ENCODE results near the gene CEBPG.

The CEBPG gene

DNA sequence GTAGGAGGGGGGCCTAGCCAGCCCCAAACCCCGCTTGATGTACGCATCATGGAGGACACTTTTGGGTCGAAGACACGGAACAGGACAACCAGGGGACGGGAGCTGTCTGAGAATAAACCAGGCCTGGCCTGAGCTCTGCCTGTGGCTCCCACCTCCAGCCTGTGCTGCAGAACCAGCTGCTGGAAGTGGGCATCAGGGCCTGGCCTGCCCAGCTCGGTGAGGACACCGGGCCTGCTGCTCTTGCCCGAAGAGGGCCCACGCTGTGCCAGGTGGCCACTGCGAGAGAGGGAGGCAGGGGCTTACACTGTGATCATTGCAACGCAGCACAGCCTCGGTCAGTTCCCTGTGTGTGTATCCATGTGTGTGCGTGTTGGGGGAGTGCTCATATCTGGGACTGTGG, 34.6 kb downstream of the CEBPG start:
- ATAC-seq (ENCODE audit: low read depth) (no peak), DNase-seq (ENCODE audit: low spot score) (no peak)
- H3K36me3 ChIP-seq (ENCODE audit: low read depth), result no peaks in the 10 kb centered on the region
- TF ChIP-seq, protein P1, sequence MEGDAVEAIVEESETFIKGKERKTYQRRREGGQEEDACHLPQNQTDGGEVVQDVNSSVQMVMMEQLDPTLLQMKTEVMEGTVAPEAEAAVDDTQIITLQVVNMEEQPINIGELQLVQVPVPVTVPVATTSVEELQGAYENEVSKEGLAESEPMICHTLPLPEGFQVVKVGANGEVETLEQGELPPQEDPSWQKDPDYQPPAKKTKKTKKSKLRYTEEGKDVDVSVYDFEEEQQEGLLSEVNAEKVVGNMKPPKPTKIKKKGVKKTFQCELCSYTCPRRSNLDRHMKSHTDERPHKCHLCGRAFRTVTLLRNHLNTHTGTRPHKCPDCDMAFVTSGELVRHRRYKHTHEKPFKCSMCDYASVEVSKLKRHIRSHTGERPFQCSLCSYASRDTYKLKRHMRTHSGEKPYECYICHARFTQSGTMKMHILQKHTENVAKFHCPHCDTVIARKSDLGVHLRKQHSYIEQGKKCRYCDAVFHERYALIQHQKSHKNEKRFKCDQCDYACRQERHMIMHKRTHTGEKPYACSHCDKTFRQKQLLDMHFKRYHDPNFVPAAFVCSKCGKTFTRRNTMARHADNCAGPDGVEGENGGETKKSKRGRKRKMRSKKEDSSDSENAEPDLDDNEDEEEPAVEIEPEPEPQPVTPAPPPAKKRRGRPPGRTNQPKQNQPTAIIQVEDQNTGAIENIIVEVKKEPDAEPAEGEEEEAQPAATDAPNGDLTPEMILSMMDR (IDR thresholded peaks at IDR 0.05; ENCODE audit: poor library complexity, severe bottlenecking), result no peak
- no peaks in the 10 kb centered on the region for H3K27me3 ChIP-seq (ENCODE audit: insufficient read depth, poor library complexity, severe bottlenecking)
- H3K27ac ChIP-seq (ENCODE audit: poor library complexity, severe bottlenecking), result no peak overlapping the region
- H3K9me3 ChIP-seq (ENCODE audit: severe bottlenecking), result no peaks in the 10 kb centered on the region
- no peaks in the 10 kb centered on the region for H3K4me1 ChIP-seq (ENCODE audit: insufficient read depth, poor library complexity, severe bottlenecking)
- no peak overlapping the region for H3K4me3 ChIP-seq (ENCODE audit: severe bottlenecking)

DNA sequence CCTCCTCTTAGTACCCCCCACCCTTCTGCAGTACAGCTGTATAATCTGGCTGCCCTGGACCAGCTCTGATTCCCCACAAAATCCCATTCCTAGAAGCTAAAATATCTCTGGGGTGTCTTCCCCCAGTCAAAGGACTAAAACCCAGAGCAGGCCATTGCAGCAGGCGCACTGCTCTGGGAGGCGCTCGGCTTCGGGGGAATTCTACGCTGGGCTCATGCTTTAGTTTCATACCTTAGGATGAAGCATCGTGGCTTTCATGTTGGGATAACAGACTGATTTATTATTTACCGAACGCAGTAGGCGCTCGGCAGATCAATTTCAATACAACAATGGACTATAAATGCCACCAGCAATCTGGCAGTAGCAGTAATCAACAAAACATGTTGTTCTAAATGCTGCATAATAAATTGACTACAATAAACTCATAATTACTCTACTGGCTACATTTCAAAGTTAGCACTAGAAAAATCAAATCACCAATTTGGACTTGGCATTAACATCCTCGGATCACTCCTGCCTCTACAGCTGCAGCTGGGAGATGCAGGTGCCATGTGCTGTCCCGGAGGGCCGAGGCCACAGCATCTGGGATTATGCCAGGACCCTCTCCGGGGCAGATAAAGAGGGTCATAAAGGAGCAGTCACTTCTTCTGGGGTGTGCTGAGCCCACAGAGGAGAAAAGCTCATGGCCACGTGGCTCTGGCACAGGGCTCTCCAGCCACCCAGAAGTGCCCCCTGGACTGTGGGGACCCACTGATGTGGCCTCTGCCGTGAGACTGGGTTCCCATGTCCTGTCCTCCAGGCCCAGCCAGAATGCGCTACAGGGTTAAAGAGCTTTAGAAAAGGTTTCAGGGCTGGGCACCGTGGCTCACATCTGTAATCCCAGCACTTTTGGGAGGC, 35.3 kb downstream of the CEBPG start:
- ATAC-seq (ENCODE audit: low read depth) (no peak), DNase-seq (ENCODE audit: low spot score) (no peak)
- H3K27me3 ChIP-seq (ENCODE audit: insufficient read depth, poor library complexity, severe bottlenecking), result no peaks in the 10 kb centered on the region
- no peak overlapping the region for H3K4me3 ChIP-seq (ENCODE audit: severe bottlenecking)
- H3K36me3 ChIP-seq (ENCODE audit: low read depth), result no peaks in the 10 kb centered on the region
- no peaks in the 10 kb centered on the region for H3K4me1 ChIP-seq (ENCODE audit: insufficient read depth, poor library complexity, severe bottlenecking)
- no peak overlapping the region for H3K27ac ChIP-seq (ENCODE audit: poor library complexity, severe bottlenecking)
- no peaks in the 10 kb centered on the region for H3K9me3 ChIP-seq (ENCODE audit: severe bottlenecking)
- TF ChIP-seq, protein P1 (IDR thresholded peaks at IDR 0.05; ENCODE audit: poor library complexity, severe bottlenecking), result no peak

DNA sequence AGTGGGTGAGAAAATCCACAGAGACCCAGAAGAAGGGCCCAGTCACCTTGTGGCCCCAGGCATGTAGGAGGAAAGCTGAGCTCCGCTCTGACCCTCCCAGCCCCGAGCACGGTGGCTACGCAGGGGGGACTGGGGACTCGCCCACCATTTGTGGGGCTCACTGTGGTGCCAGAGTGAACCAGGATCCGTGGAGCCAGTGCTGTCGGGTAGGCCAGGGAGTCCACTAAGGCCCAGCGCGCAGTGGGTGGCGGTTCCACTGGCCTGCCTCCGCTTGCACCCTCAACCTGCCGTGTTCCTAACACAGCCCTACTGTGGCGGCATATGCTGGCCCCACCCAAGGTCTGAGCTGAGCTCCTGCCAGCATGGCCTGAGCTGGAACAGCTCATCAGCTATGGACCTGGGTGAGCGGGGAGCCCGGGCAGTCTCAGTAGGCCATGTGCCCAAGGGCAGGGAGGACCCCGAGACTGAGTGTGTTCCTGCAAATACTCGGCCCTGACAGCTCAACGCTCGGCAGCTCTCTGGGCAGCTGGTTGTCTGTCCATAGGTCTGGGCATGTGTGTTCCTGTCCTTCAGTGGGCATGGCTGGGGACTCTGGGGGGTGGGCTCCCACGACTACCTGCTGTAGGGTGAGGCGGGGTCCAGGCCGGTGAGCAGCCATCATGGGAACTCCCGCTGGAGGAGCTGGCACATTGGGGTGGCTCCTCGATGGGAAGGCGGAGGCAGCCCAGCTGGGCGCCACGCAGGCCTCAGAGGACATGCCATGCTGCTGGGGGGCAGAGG, 36.6 kb downstream of the CEBPG start:
- H3K4me3 ChIP-seq (ENCODE audit: severe bottlenecking), result no peak overlapping the region
- ATAC-seq (ENCODE audit: low read depth), result no peak
- H3K27ac ChIP-seq (ENCODE audit: poor library complexity, severe bottlenecking), result no peak overlapping the region
- TF ChIP-seq, protein P1 (IDR thresholded peaks at IDR 0.05; ENCODE audit: poor library complexity, severe bottlenecking), result no peak
- H3K9me3 ChIP-seq (ENCODE audit: severe bottlenecking), result no peaks in the 10 kb centered on the region
- H3K36me3 ChIP-seq (ENCODE audit: low read depth), result no peaks in the 10 kb centered on the region
- DNase-seq (ENCODE audit: low spot score), result no peak
- no peaks in the 10 kb centered on the region for H3K4me1 ChIP-seq (ENCODE audit: insufficient read depth, poor library complexity, severe bottlenecking)
- no peaks in the 10 kb centered on the region for H3K27me3 ChIP-seq (ENCODE audit: insufficient read depth, poor library complexity, severe bottlenecking)

DNA sequence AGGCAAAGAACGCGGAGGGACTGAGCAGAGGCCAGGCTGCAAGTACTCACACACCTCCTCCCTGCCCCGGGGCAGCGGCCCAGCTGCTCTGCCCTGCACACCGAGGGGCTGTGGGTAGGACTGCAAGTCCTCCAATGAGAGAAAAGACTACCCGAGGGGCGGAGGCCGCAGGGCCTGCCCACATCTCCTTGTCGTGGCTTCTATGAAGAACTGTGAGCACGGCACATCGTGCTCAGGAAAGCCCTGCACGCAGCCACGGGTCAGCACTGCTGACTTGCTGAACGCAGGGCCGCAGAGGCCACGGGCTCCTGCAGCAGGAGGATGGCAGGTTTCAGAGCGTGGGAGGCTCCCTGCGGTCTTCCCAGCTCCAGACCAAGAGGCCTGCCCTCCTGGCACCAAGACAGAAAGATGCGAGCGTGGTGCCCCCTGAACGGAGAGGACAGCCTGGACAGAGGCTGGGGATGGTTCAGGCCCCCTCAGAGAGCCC, 37.4 kb downstream of the CEBPG start:
- Histone ChIP-seq H3K27me3 (ENCODE audit: insufficient read depth, poor library complexity, severe bottlenecking) (no peaks in the 10 kb centered on the region), H3K4me3 (ENCODE audit: severe bottlenecking) (no peak overlapping the region), H3K9me3 (ENCODE audit: severe bottlenecking) (no peaks in the 10 kb centered on the region), H3K36me3 (ENCODE audit: low read depth) (no peaks in the 10 kb centered on the region), H3K27ac (ENCODE audit: poor library complexity, severe bottlenecking) (no peak overlapping the region), H3K4me1 (ENCODE audit: insufficient read depth, poor library complexity, severe bottlenecking) (no peaks in the 10 kb centered on the region)
- ATAC-seq (ENCODE audit: low read depth), result no peak
- TF ChIP-seq, protein P1 (IDR thresholded peaks at IDR 0.05; ENCODE audit: poor library complexity, severe bottlenecking), result no peak
- DNase-seq (ENCODE audit: low spot score), result no peak

Measured in RWPE2 (cell line).